K562 (cell line): ENCODE results near the gene BLCAP. TPM values are rescaled to one million over a fixed set of nuclear protein-coding genes. Genes with fewer than 3 reads are reported as not detected.
A peak's percentile ranks its signal among the peaks of the same experiment; 100 is the strongest.

ENCODE experiments used
- C11orf30 ChIP-seq: fragments of 450-650 bp; IDR thresholded peaks from 2 replicates; pipeline ENCODE4 v1.6.1; 2016; ENCODE audit warnings: low read depth, mild to moderate bottlenecking
- GABPB1 ChIP-seq: sonication (generic); formaldehyde crosslinking; IDR thresholded peaks from 2 replicates; pipeline ENCODE4 v1.8.0; 2022; ENCODE audit warnings: mild to moderate bottlenecking, missing genetic modification reagents
- HDAC1 ChIP-seq, 2 experiments: fragments of 450-650 bp; IDR thresholded peaks; 2 replicates each; pipeline ENCODE4 v1.6.1; 2016 to 2017; ENCODE audit warnings: inconsistent platforms in 1 of 2, mild to moderate bottlenecking in 1 of 2, moderate library complexity in 1 of 2
- LEF1 ChIP-seq: fragments of 450-650 bp; IDR thresholded peaks from 2 replicates; pipeline ENCODE4 v1.6.1; 2016; ENCODE audit warnings: mild to moderate bottlenecking
- MAFK ChIP-seq: IDR thresholded peaks from 2 replicates; pipeline ENCODE4 v1.6.1; 2011; ENCODE audit warnings: low read length, improper control_type of control experiment
- MGA ChIP-seq: fragments of 450-650 bp; IDR thresholded peaks from 2 replicates; pipeline ENCODE4 v1.6.1; 2016; ENCODE audit warnings: mild to moderate bottlenecking, moderate library complexity
- SMARCA5 ChIP-seq: fragments of 450-650 bp; IDR thresholded peaks from 2 replicates; pipeline ENCODE4 v1.6.1; 2016
- SOX6 ChIP-seq: fragments of 450-650 bp; IDR thresholded peaks from 2 replicates; pipeline ENCODE4 v1.6.1; 2014; ENCODE audit warnings: mild to moderate bottlenecking
- TOE1 ChIP-seq, 2 experiments: fragments of 450-650 bp in 1 of 2; sonication (generic) in 1 of 2; formaldehyde crosslinking in 1 of 2; IDR thresholded peaks; 2 replicates each; pipeline versions ENCODE4 v1.7.1 to v1.8.0; 2016 to 2022; ENCODE audit warnings: borderline replicate concordance in 2 of 2, mild to moderate bottlenecking in 2 of 2, antibody characterized with exemption in 1 of 2, inconsistent platforms in 1 of 2, low read depth in 1 of 2, missing genetic modification reagents in 1 of 2, moderate library complexity in 1 of 2
- ZBTB11 ChIP-seq, 3 experiments: fragments of 200-800 bp in 1 of 3; fragments of 250-450 bp in 1 of 3; fragments of 450-650 bp in 1 of 3; sonication (Bioruptor Pico) in 1 of 3; sonication (Bioruptor generic) in 1 of 3; formaldehyde crosslinking in 1 of 3; IDR thresholded peaks; 2 replicates each; pipeline versions ENCODE4 v1.6.1 to v1.8.0; 2016 to 2022; ENCODE audit warnings: mild to moderate bottlenecking in 2 of 3, missing genetic modification characterization in 2 of 3, missing compliant biosample characterization in 1 of 3, moderate library complexity in 1 of 3
- ZNF354B ChIP-seq: fragments of 250-450 bp; sonication (Bioruptor Pico); IDR thresholded peaks from 2 replicates; pipeline ENCODE4 v1.4.0; 2020
- ZNF696 ChIP-seq: fragments of 250-450 bp; sonication (Bioruptor Pico); conservative IDR thresholded peaks from 2 replicates; pipeline ENCODE4 v1.4.0; 2020; ENCODE audit warnings: mild to moderate bottlenecking, moderate library complexity
- polyA plus RNA-seq, 8 experiments: library from polyadenylated mRNA; depleted of rRNA in 4 of 8; stranded (reverse) in 5 of 8; unstranded in 3 of 8; fragments of >200 nt; fragmentation: Nextera tagmentation in 2 of 8; fragmentation: Illumina TruSeq in 1 of 8; extraction: Ambion mirVana in 2 of 8; extraction: Trizol in 1 of 8; gene quantifications; 2 replicates each; pipeline versions ENCODE4 v1.2.1 to v1.2.3, GENCODE V29; 2011 to 2014; ENCODE audit warnings: inconsistent platforms in 1 of 8, missing spikeins in 1 of 8
- total RNA-seq, 7 experiments: library from RNA; depleted of rRNA in 6 of 7; stranded (reverse); fragments of >200 nt in 6 of 7; fragmentation: Illumina TruSeq in 2 of 7; extraction: Trizol in 2 of 7; gene quantifications; 2 replicates each; pipeline versions ENCODE4 v1.2.1 to v1.2.3, GENCODE V29; 2011 to 2021; ENCODE audit warnings: low replicate concordance in 1 of 7

Gene BLCAP
- total and polyA plus RNA-seq, 9 of the 15 experiments (the other 6 are each of a cell fraction or from before 2014, with no cell fraction given) = 16.9 to 41.5 (median 27.6) TPM

- peak; percentile 95 for TF ChIP-seq MGA
- TF ChIP-seq TOE1 (IDR thresholded peaks at IDR 0.05; ENCODE audit: borderline replicate concordance) = peak; percentile 94
- TF ChIP-seq TOE1 (CRISPR knock-in tag; IDR thresholded peaks at IDR 0.05; ENCODE audit: borderline replicate concordance, low read depth) = no peak
- peak; percentile 38; the same call in 1 of the 2 replicates for TF ChIP-seq MAFK
- TF ChIP-seq C11orf30 = peak; percentile 82
- TF ChIP-seq LEF1 = no peak
- TF ChIP-seq ZNF696 (CRISPR knock-in tag) = no peak
- peak in 1 of 3 experiments; percentile 28; a peak in 1 of 6 replicates for TF ChIP-seq ZBTB11 (CRISPR knock-in tag; IDR thresholded peaks at IDR 0.05)
- TF ChIP-seq SMARCA5 = no peak
- no peak for TF ChIP-seq SOX6
- no peak for TF ChIP-seq ZNF354B (CRISPR knock-in tag)
- peak; percentile 60; the same call in 1 of the 2 replicates for TF ChIP-seq GABPB1
- TF ChIP-seq HDAC1 (IDR thresholded peaks at IDR 0.05) = peak in 1 of 2 experiments; percentile 88; a peak in 2 of 4 replicates
These were observed at the start of gene BLCAP (continued) for GRCh38 chr20:37527638-37528445.
